ENCODE results near the gene CLP1. TPM values are rescaled to one million over a fixed set of nuclear protein-coding genes. Genes with fewer than 3 reads are reported as not detected.
A peak's percentile ranks its signal among the peaks of the same experiment; 100 is the strongest.

Gene CLP1
- total RNA-seq (ENCODE audit: unreplicated experiment) = 17.1 TPM
- long read RNA-seq, transcript CLP1-205 (3 exons, 2,435 nt) = major isoform, 31 of 33 reads
- long read RNA-seq, partial matches to known transcripts = 1 of 33 reads
- long read RNA-seq, other reads (novel, unspliced or antisense) = 0 of 33 reads

GRCh38 chr11:57657194-57658022 lies at the start of gene CLP1:
Gene CLP1, plus strand, starts transcription at chr11:57657762. Its CDS starts 1,715 bp downstream, at chr11:57659477.
- no peak for TF ChIP-seq CTCF (IDR thresholded peaks at IDR 0.05; ENCODE audit: partially characterized antibody, unreplicated experiment)
- peak within 1 kb of the TSS; percentile 89 for H3K27ac Mint-ChIP-seq (ENCODE audit: unreplicated experiment)
- H3K36me3 Mint-ChIP-seq (ENCODE audit: unreplicated experiment) = no peaks in the 10 kb centered on the region
- peaks cover 3% of the 10 kb centered on the region for H3K27me3 Mint-ChIP-seq (ENCODE audit: unreplicated experiment)
- peak; percentile 99 for DNase-seq
- peaks cover 5% of the 10 kb centered on the region for H3K9me3 Mint-ChIP-seq (ENCODE audit: unreplicated experiment)
- peak within 1 kb of the TSS; percentile 100 for H3K4me3 Mint-ChIP-seq (ENCODE audit: unreplicated experiment)
- H3K4me1 Mint-ChIP-seq (ENCODE audit: low read depth, unreplicated experiment) = peaks cover 17% of the 10 kb centered on the region

- Mint-ChIP-seq H3K36me3 (ENCODE audit: unreplicated experiment) (peaks cover 4% of the 10 kb centered on the region), H3K9me3 (ENCODE audit: unreplicated experiment) (peaks cover 3% of the 10 kb centered on the region), H3K4me1 (ENCODE audit: low read depth, unreplicated experiment) (no peaks in the 10 kb centered on the region), H3K27ac (ENCODE audit: unreplicated experiment) (no peak overlapping the region), H3K4me3 (ENCODE audit: unreplicated experiment) (no peak overlapping the region), H3K27me3 (ENCODE audit: unreplicated experiment) (no peaks in the 10 kb centered on the region)
- TF ChIP-seq CTCF (IDR thresholded peaks at IDR 0.05; ENCODE audit: partially characterized antibody, unreplicated experiment) = no peak
- DNase-seq = no peak
These were observed 47.4 kb upstream of the CLP1 start for GRCh38 chr11:57610170-57610569.

- Mint-ChIP-seq H3K36me3 (ENCODE audit: unreplicated experiment) (peaks cover 4% of the 10 kb centered on the region), H3K27ac (ENCODE audit: unreplicated experiment) (no peak overlapping the region), H3K27me3 (ENCODE audit: unreplicated experiment) (no peaks in the 10 kb centered on the region), H3K9me3 (ENCODE audit: unreplicated experiment) (peaks cover 3% of the 10 kb centered on the region), H3K4me1 (ENCODE audit: low read depth, unreplicated experiment) (no peaks in the 10 kb centered on the region), H3K4me3 (ENCODE audit: unreplicated experiment) (no peak overlapping the region)
- no peak for TF ChIP-seq CTCF (IDR thresholded peaks at IDR 0.05; ENCODE audit: partially characterized antibody, unreplicated experiment)
- DNase-seq = no peak
These were observed 43.3 kb upstream of the CLP1 start for GRCh38 chr11:57614234-57614772.

- Mint-ChIP-seq H3K4me3 (ENCODE audit: unreplicated experiment) (no peak overlapping the region), H3K36me3 (ENCODE audit: unreplicated experiment) (peaks cover 4% of the 10 kb centered on the region), H3K27ac (ENCODE audit: unreplicated experiment) (no peak overlapping the region), H3K27me3 (ENCODE audit: unreplicated experiment) (no peaks in the 10 kb centered on the region), H3K9me3 (ENCODE audit: unreplicated experiment) (peaks cover 5% of the 10 kb centered on the region), H3K4me1 (ENCODE audit: low read depth, unreplicated experiment) (no peaks in the 10 kb centered on the region)
- no peak for DNase-seq
- no peak for TF ChIP-seq CTCF (IDR thresholded peaks at IDR 0.05; ENCODE audit: partially characterized antibody, unreplicated experiment)
These were observed 42.3 kb upstream of the CLP1 start for GRCh38 chr11:57615308-57615707.

GRCh38 chr11:57616595-57616994 lies 41.0 kb upstream of the CLP1 start:
- H3K9me3 Mint-ChIP-seq (ENCODE audit: unreplicated experiment) = peaks cover 5% of the 10 kb centered on the region
- no peak overlapping the region for H3K27ac Mint-ChIP-seq (ENCODE audit: unreplicated experiment)
- no peak for DNase-seq
- H3K4me3 Mint-ChIP-seq (ENCODE audit: unreplicated experiment) = no peak overlapping the region
- H3K27me3 Mint-ChIP-seq (ENCODE audit: unreplicated experiment) = peaks cover 2% of the 10 kb centered on the region
- peaks cover 4% of the 10 kb centered on the region for H3K36me3 Mint-ChIP-seq (ENCODE audit: unreplicated experiment)
- no peak for TF ChIP-seq CTCF (IDR thresholded peaks at IDR 0.05; ENCODE audit: partially characterized antibody, unreplicated experiment)
- no peaks in the 10 kb centered on the region for H3K4me1 Mint-ChIP-seq (ENCODE audit: low read depth, unreplicated experiment)
